HepG2 (cell line): Measurements from ENCODE around the gene NPDC1. TPM values are rescaled to one million over a fixed set of nuclear protein-coding genes. Genes with fewer than 3 reads are reported as not detected.
A peak's percentile ranks its signal among the peaks of the same experiment; 100 is the strongest.

Experiments
- AKAP8 ChIP-seq: sonication (generic); formaldehyde crosslinking; IDR thresholded peaks from 2 replicates; pipeline ENCODE4 v1.5.1; 2020; ENCODE audit warnings: mild to moderate bottlenecking, missing genetic modification reagents
- ELF1 ChIP-seq: sonication (generic); formaldehyde crosslinking; IDR thresholded peaks from 2 replicates; pipeline ENCODE4 v1.4.0; 2020; ENCODE audit warnings: missing genetic modification reagents
- ETV6 ChIP-seq: sonication (generic); formaldehyde crosslinking; conservative IDR thresholded peaks from 2 replicates; pipeline ENCODE4 v1.4.0; 2020; ENCODE audit warnings: missing genetic modification reagents
- GATAD2A ChIP-seq: IDR thresholded peaks from 2 replicates; pipeline ENCODE4 v1.6.1; 2016
- HNRNPH1 ChIP-seq: fragments of 200-400 bp; formaldehyde crosslinking; optimal IDR thresholded peaks from 2 replicates; pipeline ENCODE3; 2017; ENCODE audit warnings: mild to moderate bottlenecking, low read depth, low read length
- JDP2 ChIP-seq: sonication (generic); formaldehyde crosslinking; IDR thresholded peaks from 2 replicates; pipeline ENCODE4 v1.8.1; 2022; ENCODE audit warnings: missing genetic modification reagents, borderline replicate concordance
- JUN ChIP-seq: sonication (generic); formaldehyde crosslinking; IDR thresholded peaks from 2 replicates; pipeline ENCODE4 v1.4.0; 2020; ENCODE audit warnings: mild to moderate bottlenecking, missing genetic modification reagents
- NONO ChIP-seq, 2 experiments: fragments of 450-650 bp in 1 of 2; sonication (generic) in 1 of 2; formaldehyde crosslinking in 1 of 2; IDR thresholded peaks in 1 of 2; conservative IDR thresholded peaks in 1 of 2; 2 replicates each; pipeline versions ENCODE4 v1.6.1 to v1.8.0; 2017 to 2022; ENCODE audit warnings: mild to moderate bottlenecking in 1 of 2, missing genetic modification reagents in 1 of 2, moderate library complexity in 1 of 2
- NPAS2 ChIP-seq: sonication (generic); formaldehyde crosslinking; IDR thresholded peaks from 2 replicates; pipeline ENCODE4 v1.8.0; 2022; ENCODE audit warnings: mild to moderate bottlenecking, missing genetic modification reagents, borderline replicate concordance
- NR2C2 ChIP-seq: sonication (generic); formaldehyde crosslinking; IDR thresholded peaks from 2 replicates; pipeline ENCODE4 v1.4.0; 2020; ENCODE audit warnings: missing genetic modification reagents, mild to moderate bottlenecking, moderate library complexity, borderline replicate concordance
- SNAPC2 ChIP-seq: sonication (generic); formaldehyde crosslinking; IDR thresholded peaks from 2 replicates; pipeline ENCODE4 v1.8.1; 2022; ENCODE audit warnings: mild to moderate bottlenecking, missing genetic modification reagents
- SOX5 ChIP-seq: IDR thresholded peaks from 2 replicates; pipeline ENCODE4 v1.6.1; 2016; ENCODE audit warnings: borderline replicate concordance
- YEATS2 ChIP-seq: sonication (generic); formaldehyde crosslinking; IDR thresholded peaks from 2 replicates; pipeline ENCODE4 v1.4.0; 2020; ENCODE audit warnings: missing genetic modification reagents, borderline replicate concordance
- ZFP37 ChIP-seq: sonication (generic); formaldehyde crosslinking; IDR thresholded peaks from 2 replicates; pipeline ENCODE4 v1.4.0; 2020; ENCODE audit warnings: missing genetic modification reagents, borderline replicate concordance
- ZMYM4 ChIP-seq: sonication (generic); formaldehyde crosslinking; IDR thresholded peaks from 2 replicates; pipeline ENCODE4 v1.8.1; 2023; ENCODE audit warnings: mild to moderate bottlenecking, missing genetic modification reagents
- ZNF274 ChIP-seq: sonication (generic); formaldehyde crosslinking; IDR thresholded peaks from 2 replicates; pipeline ENCODE4 v1.5.1; 2020; ENCODE audit warnings: mild to moderate bottlenecking, missing genetic modification reagents
- ZNF326 ChIP-seq: sonication (generic); formaldehyde crosslinking; IDR thresholded peaks from 2 replicates; pipeline ENCODE4 v1.4.0; 2020; ENCODE audit warnings: missing genetic modification reagents, borderline replicate concordance
- ZNF782 ChIP-seq: sonication (generic); formaldehyde crosslinking; IDR thresholded peaks from 2 replicates; pipeline ENCODE4 v1.4.0; 2020; ENCODE audit warnings: missing genetic modification reagents, mild to moderate bottlenecking, borderline replicate concordance
- polyA plus RNA-seq, 8 experiments: library from polyadenylated mRNA; depleted of rRNA in 3 of 8; stranded (reverse) in 7 of 8; unstranded in 1 of 8; fragments of >200 nt; fragmentation: Illumina TruSeq in 4 of 8; extraction: Trizol in 4 of 8; gene quantifications; 2 replicates each; pipeline versions ENCODE4 v1.2.1 to v1.2.3, GENCODE V29; 2011 to 2016; ENCODE audit warnings: low read depth in 4 of 8, missing spikeins in 1 of 8, mixed read lengths in 1 of 8; ENCODE audit not compliant: insufficient read depth in 1 of 8
- total RNA-seq, 5 experiments: library from RNA; depleted of rRNA; stranded (reverse); fragments of >200 nt; fragmentation: Illumina TruSeq; extraction: Trizol; gene quantifications; 2 replicates each; pipeline ENCODE4 v1.2.3, GENCODE V29; 2016; ENCODE audit warnings: low read depth in 1 of 5
- TF ChIP-seq, protein P1 (sequence below): sonication (generic); formaldehyde crosslinking; IDR thresholded peaks from 2 replicates; pipeline ENCODE4 v1.4.0; 2020; ENCODE audit warnings: missing genetic modification reagents
- TF ChIP-seq, protein P2 (sequence below): sonication (generic); formaldehyde crosslinking; IDR thresholded peaks from 2 replicates; pipeline ENCODE4 v1.4.0; 2020; ENCODE audit warnings: missing genetic modification reagents
- TF ChIP-seq, protein P3 (sequence below): sonication (generic); formaldehyde crosslinking; IDR thresholded peaks from 2 replicates; pipeline ENCODE4 v1.8.0; 2023; ENCODE audit warnings: mild to moderate bottlenecking, missing genetic modification reagents
- TF ChIP-seq, protein P4 (sequence below): sonication (generic); formaldehyde crosslinking; IDR thresholded peaks from 2 replicates; pipeline ENCODE4 v1.4.0; 2020; ENCODE audit warnings: missing genetic modification reagents
- TF ChIP-seq, protein P5 (sequence below): IDR thresholded peaks from 2 replicates; pipeline ENCODE4 v1.6.1; 2016; ENCODE audit warnings: low read depth, control low read depth

Gene NPDC1
- total and polyA plus RNA-seq, 2 of the 13 experiments (the other 11 are each of a cell fraction or from before 2014, with no cell fraction given) = 0.84 to 5.4 TPM

DNA sequence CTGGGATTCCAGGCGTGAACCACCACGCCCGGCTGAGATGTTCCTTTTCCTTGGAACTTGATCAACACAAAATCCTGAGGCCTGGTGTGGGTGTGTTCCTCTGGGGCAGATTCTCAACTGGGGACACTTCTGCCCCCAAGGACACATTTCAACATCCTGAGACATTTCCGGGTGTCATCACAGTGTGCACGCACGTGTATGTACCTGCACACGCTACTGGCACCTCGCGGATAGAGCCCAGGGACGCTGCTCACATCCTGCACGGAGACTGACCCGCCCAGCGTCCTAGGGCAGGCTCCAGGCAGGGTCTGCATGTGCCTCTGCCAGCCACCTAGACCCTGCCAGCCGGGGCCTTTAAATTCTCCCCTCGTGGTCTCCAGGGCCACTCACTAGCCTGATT is 16.4 kb upstream of the NPDC1 start (continued):
- TF ChIP-seq NONO (IDR thresholded peaks at IDR 0.05) (no peak), NONO (CRISPR knock-in tag; conservative IDR thresholded peaks at IDR 0.05) (0 out of 2 replicates have a peak, but pooled peaks have one; percentile 30), SNAPC2 (no peak), AKAP8 (CRISPR knock-in tag) (peak; percentile 78; the same call in 1 of the 2 replicates), ZNF782 (CRISPR knock-in tag) (no peak), ELF1 (no peak), NPAS2 (CRISPR knock-in tag) (no peak), JDP2 (CRISPR knock-in tag) (no peak), HNRNPH1 (no peak), ZNF274 (CRISPR knock-in tag) (no peak), YEATS2 (CRISPR knock-in tag) (no peak), SOX5 (no peak), NR2C2 (CRISPR knock-in tag) (no peak), ETV6 (CRISPR knock-in tag) (no peak), ZMYM4 (CRISPR knock-in tag) (no peak), JUN (CRISPR knock-in tag) (no peak), ZFP37 (CRISPR knock-in tag) (no peak), ZNF326 (CRISPR knock-in tag) (peak; percentile 50; the same call in 1 of the 2 replicates), GATAD2A (no peak)
- TF ChIP-seq, protein P1, sequence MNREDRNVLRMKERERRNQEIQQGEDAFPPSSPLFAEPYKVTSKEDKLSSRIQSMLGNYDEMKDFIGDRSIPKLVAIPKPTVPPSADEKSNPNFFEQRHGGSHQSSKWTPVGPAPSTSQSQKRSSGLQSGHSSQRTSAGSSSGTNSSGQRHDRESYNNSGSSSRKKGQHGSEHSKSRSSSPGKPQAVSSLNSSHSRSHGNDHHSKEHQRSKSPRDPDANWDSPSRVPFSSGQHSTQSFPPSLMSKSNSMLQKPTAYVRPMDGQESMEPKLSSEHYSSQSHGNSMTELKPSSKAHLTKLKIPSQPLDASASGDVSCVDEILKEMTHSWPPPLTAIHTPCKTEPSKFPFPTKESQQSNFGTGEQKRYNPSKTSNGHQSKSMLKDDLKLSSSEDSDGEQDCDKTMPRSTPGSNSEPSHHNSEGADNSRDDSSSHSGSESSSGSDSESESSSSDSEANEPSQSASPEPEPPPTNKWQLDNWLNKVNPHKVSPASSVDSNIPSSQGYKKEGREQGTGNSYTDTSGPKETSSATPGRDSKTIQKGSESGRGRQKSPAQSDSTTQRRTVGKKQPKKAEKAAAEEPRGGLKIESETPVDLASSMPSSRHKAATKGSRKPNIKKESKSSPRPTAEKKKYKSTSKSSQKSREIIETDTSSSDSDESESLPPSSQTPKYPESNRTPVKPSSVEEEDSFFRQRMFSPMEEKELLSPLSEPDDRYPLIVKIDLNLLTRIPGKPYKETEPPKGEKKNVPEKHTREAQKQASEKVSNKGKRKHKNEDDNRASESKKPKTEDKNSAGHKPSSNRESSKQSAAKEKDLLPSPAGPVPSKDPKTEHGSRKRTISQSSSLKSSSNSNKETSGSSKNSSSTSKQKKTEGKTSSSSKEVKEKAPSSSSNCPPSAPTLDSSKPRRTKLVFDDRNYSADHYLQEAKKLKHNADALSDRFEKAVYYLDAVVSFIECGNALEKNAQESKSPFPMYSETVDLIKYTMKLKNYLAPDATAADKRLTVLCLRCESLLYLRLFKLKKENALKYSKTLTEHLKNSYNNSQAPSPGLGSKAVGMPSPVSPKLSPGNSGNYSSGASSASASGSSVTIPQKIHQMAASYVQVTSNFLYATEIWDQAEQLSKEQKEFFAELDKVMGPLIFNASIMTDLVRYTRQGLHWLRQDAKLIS (CRISPR knock-in tag) = no peak
- TF ChIP-seq, protein P2, sequence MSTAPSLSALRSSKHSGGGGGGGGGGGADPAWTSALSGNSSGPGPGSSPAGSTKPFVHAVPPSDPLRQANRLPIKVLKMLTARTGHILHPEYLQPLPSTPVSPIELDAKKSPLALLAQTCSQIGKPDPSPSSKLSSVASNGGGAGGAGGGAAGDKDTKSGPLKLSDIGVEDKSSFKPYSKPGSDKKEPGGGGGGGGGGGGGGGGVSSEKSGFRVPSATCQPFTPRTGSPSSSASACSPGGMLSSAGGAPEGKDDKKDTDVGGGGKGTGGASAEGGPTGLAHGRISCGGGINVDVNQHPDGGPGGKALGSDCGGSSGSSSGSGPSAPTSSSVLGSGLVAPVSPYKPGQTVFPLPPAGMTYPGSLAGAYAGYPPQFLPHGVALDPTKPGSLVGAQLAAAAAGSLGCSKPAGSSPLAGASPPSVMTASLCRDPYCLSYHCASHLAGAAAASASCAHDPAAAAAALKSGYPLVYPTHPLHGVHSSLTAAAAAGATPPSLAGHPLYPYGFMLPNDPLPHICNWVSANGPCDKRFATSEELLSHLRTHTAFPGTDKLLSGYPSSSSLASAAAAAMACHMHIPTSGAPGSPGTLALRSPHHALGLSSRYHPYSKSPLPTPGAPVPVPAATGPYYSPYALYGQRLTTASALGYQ = no peak
- TF ChIP-seq, protein P3, sequence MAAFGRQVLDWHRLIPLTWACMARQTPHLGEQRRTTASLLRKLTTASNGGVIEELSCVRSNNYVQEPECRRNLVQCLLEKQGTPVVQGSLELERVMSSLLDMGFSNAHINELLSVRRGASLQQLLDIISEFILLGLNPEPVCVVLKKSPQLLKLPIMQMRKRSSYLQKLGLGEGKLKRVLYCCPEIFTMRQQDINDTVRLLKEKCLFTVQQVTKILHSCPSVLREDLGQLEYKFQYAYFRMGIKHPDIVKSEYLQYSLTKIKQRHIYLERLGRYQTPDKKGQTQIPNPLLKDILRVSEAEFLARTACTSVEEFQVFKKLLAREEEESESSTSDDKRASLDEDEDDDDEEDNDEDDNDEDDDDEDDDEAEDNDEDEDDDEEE (CRISPR knock-in tag) = no peak
- TF ChIP-seq, protein P4, sequence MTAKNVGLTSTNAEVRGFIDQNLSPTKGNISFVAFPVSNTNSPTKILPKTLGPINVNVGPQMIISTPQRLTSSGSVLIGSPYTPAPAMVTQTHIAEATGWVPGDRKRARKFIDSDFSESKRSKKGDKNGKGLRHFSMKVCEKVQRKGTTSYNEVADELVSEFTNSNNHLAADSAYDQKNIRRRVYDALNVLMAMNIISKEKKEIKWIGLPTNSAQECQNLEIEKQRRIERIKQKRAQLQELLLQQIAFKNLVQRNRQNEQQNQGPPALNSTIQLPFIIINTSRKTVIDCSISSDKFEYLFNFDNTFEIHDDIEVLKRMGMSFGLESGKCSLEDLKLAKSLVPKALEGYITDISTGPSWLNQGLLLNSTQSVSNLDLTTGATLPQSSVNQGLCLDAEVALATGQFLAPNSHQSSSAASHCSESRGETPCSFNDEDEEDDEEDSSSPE (CRISPR knock-in tag) = no peak
- TF ChIP-seq, protein P5, sequence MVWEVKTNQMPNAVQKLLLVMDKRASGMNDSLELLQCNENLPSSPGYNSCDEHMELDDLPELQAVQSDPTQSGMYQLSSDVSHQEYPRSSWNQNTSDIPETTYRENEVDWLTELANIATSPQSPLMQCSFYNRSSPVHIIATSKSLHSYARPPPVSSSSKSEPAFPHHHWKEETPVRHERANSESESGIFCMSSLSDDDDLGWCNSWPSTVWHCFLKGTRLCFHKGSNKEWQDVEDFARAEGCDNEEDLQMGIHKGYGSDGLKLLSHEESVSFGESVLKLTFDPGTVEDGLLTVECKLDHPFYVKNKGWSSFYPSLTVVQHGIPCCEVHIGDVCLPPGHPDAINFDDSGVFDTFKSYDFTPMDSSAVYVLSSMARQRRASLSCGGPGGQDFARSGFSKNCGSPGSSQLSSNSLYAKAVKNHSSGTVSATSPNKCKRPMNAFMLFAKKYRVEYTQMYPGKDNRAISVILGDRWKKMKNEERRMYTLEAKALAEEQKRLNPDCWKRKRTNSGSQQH (CRISPR knock-in tag) = no peak
